ENCODE measurements around the gene KCNK17.

KCNK17 gene

GRCh38 chr6:39335780-39336545 is 21.7 kb upstream of the KCNK17 start:
- no peak for DNase-seq (ENCODE audit: low spot score)

- no peak for DNase-seq (ENCODE audit: low spot score)
Observed at GRCh38 chr6:39333644-39334438, 19.6 kb upstream of the KCNK17 start.

GRCh38 chr6:39330476-39330875 is 16.3 kb upstream of the KCNK17 start:
- DNase-seq (ENCODE audit: low spot score): no peak

GRCh38 chr6:39330057-39330456 is 15.8 kb upstream of the KCNK17 start:
- DNase-seq (ENCODE audit: low spot score): no peak

- DNase-seq (ENCODE audit: low spot score): no peak
Observed at GRCh38 chr6:39328066-39328465, 13.8 kb upstream of the KCNK17 start.

GRCh38 chr6:39327507-39327906 is 13.3 kb upstream of the KCNK17 start:
- DNase-seq (ENCODE audit: low spot score): no peak

- DNase-seq (ENCODE audit: low spot score): no peak
Observed at GRCh38 chr6:39322306-39322850, 8.2 kb upstream of the KCNK17 start, which contains the start of gene KCNK16. Gene KCNK16 (minus strand): TSS chr6:39322702. CDS start chr6:39322540, 162 bp downstream.

GRCh38 chr6:39321761-39322160 is 7.5 kb upstream of the KCNK17 start:
- DNase-seq (ENCODE audit: low spot score): no peak

GRCh38 chr6:39320363-39320984 is 6.3 kb upstream of the KCNK17 start:
- no peak for DNase-seq (ENCODE audit: low spot score)

GRCh38 chr6:39319621-39320362 is 5.6 kb upstream of the KCNK17 start:
- no peak for DNase-seq (ENCODE audit: low spot score)

- no peak for DNase-seq (ENCODE audit: low spot score)
Observed at GRCh38 chr6:39317256-39317655, 3.0 kb upstream of the KCNK17 start.

GRCh38 chr6:39313526-39314272 is 520 bp downstream of the KCNK17 start:
- DNase-seq (ENCODE audit: low spot score): no peak

GRCh38 chr6:39312912-39313525 is 1.2 kb downstream of the KCNK17 start:
- no peak for DNase-seq (ENCODE audit: low spot score)

GRCh38 chr6:39310542-39310941 is 3.7 kb downstream of the KCNK17 start:
- DNase-seq (ENCODE audit: low spot score): no peak

GRCh38 chr6:39309942-39310531 is 4.2 kb downstream of the KCNK17 start:
- DNase-seq (ENCODE audit: low spot score): peak; percentile 50

- no peak for DNase-seq (ENCODE audit: low spot score)
Observed at GRCh38 chr6:39307462-39307861, 6.8 kb downstream of the KCNK17 start.

- no peak for DNase-seq (ENCODE audit: low spot score)
Observed at GRCh38 chr6:39304951-39305350, 9.3 kb downstream of the KCNK17 start.

- DNase-seq (ENCODE audit: low spot score): no peak
Observed at GRCh38 chr6:39303425-39304153, 10.6 kb downstream of the KCNK17 start.

- DNase-seq (ENCODE audit: low spot score): peak; percentile 67
Observed at GRCh38 chr6:39302669-39303424, 11.4 kb downstream of the KCNK17 start.

Data from kidney capillary endothelial cell (primary cell).